GM18499 (cell line): Measurements from ENCODE around the gene IL1RAPL1.

Experiments
- ATAC-seq: cut with Tn5 transposase; IDR thresholded peaks from one replicate; pipeline ENCODE4 v1.9.1; 2021; ENCODE audit warnings: moderate number of reproducible peaks; ENCODE audit not compliant: insufficient read depth, unreplicated experiment

IL1RAPL1 gene

DNA sequence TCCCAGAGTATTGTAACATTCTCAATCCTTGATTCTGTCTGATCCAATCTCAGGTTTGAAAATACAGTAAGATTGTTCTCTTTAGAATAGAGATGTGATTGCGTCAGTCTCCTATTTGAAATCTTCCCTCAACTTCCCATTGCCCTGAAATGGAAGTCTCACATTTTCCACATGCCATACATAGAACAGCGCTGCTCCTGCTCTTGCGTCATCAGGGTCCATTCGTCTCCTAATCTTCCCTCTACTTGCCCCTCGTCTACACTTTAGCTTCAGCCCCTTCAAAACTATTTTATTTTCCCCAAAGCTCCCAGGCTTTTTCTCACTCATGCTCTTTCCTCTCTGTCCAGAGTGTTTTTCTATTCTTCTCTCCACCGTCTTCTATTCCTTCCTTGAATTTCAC is 1326.4 kb downstream of the IL1RAPL1 start:
- no peak for ATAC-seq

DNA sequence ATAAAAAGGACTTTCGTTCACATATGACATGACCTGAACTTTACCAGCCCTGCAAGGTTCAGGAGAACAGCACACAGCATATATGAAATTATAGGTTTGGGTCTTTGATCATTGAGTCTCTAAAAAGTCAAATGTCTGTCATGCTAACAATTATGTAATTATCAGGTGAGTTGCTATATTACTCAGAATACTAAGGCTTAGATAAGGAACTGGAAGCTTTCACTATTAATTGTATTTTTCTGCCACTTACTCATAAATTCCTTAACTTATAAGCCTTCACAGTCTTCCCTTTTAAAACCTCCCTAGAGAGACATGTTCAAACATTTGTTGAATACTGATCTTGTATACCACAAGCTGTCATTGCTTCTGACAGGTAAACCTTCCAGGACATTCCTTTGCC is 1335.4 kb downstream of the IL1RAPL1 start:
- ATAC-seq = no peak

DNA sequence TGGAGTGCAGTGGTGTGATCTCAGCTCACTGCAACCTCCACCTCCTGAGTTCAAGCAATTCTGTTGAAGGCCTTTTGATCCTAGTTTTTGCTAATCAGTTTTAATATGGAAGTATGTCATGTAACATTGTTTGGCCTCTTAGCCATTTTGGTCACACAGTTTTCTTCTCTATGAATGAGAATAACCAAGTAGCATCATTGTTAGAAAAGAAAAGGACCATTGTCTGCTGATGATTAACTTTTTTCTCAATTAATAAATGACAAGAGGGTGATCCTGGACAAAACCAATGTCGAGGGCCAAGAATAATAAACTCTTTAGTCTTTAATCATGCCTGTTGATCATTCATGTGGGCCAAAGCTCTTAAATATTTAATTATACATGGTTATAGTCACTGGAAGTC is 1338.8 kb downstream of the IL1RAPL1 start:
- no peak for ATAC-seq

DNA sequence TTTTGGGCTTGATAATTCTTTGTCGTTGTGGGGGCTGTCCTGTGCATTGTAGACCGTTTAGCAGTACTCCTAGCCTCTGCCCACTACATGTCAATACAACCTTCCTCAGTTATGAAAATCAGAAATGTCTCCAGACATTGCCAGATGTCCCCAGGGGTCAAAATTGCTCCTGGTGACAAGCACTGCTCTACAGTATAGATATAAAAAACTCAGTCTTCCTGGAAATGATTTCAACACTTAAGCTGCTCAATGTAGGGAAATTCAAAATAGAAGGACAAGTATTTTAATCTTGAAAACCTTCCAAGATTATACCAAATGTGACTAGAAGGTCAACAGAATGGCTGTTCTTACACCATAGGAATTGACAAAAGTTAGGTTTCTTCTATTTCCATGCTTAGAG is 1339.4 kb downstream of the IL1RAPL1 start:
- ATAC-seq = no peak

DNA sequence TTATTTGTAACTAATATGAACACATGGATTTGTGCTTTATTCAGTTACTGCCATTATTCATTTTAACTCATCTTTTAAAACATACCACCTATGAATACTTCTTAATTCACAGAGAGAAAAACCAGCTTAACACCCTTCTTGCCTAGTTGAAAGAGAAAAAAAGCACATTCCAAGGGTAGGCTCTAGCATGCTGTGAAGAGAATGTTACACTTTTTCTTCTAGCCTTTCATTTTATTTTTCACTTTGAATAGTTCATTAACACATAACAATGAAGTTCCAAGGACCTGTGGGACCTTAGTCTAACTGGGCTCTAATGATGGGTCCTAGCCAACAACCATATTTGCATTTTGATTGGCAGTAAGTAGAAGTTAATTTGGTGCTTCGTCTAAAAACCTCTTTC is 1348.2 kb downstream of the IL1RAPL1 start:
- no peak for ATAC-seq

DNA sequence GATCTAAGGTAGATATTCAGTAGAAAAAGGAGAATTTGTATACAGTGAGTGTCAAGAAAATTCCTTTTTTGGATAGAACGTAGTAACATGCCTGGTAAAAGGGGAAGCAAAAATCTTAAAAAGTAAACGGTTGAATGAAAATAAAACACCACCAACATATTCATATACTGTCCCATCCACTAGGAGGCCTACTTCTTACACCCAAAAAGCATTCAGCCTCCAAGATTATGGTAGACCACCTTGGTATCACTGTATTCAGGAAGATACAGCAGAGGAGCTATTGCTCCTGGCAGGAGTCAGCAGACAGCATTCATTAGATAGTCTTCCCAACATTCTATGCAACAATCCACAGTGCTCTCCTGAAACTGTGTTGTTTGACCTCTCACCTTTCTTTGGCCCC is 1353.5 kb downstream of the IL1RAPL1 start:
- no peak for ATAC-seq

DNA sequence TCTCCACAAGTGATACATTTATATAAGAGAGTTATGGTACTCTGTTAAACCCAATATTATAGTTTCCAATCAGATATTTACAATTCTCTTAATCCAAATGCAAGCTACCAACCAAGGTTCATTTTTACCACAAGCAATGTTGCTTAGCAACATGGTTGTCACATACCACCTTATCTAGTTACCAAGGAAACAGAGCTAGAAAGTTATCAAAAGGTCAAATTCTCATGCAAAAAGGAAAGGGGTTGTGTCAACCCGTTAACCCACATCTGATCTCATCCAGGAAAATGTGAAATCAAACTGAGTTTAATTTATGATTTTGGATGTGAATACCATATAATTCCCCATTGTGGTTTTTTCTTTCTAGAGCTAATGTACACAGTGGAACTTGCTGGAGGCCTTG is 1354.0 kb downstream of the IL1RAPL1 start:
- ATAC-seq = no peak

DNA sequence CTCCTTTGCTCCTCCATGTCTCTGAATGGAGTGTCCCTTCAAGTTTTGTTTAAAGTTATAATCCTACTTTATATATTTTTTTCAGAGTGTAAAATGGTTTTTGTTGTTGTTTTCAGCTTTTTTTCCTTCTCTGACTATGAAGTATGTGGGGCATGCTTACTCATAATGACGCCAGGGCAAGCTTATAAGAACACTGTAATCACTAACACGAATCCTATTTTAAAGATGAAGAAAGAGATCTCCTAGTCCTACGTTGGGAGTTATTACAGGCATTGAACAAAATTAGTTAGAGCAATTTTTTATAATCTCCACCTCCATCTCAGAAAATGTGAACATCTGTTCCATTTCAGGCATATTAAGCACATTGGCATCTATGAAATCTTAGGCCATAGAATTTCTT is 1360.0 kb downstream of the IL1RAPL1 start:
- no peak for ATAC-seq

DNA sequence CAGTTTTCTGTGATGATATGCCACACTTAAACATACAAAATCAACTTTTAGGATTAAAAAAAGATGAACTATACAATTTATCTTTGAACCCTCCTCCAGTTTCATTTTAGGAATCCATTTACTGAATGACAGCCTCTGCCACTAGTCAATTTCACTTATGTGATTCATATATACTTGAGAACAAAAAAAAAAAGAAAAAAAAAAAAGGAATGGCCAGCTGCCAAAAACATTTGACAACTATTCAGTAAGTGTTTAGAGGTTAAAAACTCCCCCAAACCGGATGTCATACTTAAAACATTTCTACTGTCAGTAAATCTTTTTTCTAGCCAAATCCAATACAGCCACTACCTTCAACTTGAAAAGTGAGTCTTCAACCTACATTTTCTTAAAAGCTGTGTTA is 1361.4 kb downstream of the IL1RAPL1 start:
- ATAC-seq = no peak

DNA sequence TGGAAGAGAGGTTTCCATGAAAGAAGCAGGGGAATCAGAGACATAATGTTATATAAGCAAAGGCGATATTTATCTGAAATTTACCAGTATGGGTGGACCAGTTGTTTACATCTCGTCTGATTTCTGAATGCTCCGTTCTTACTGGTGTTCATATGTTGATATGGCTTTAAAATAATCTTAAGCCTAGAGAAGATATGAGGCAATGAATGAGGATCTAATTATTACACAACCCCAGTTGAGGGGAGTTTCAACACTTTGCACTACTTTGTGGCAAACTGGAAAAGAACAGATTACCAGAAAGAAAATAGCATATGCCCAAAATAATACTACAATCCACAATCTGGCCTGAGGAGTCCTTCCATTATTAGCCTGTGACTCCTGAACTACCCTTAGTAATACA is 1364.8 kb downstream of the IL1RAPL1 start:
- no peak for ATAC-seq

DNA sequence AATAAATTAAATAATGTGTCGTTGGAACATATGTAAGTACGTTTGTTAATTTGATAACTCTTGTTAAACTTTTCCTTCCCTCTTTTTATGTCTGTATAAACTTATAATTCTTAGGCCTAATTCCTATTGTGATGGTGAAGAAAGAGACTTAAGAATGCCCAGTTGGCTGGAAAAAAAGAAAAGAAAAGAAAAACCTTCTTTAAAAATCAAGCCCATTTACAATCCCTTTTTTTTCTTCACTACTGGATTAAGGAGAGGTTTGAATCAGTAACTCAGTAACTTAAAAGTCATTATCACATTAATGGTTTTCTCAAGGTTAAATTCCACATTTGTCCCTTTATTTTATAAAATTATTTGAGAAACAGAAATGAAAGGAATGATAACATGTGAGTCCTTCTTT is 1374.8 kb downstream of the IL1RAPL1 start:
- no peak for ATAC-seq

DNA sequence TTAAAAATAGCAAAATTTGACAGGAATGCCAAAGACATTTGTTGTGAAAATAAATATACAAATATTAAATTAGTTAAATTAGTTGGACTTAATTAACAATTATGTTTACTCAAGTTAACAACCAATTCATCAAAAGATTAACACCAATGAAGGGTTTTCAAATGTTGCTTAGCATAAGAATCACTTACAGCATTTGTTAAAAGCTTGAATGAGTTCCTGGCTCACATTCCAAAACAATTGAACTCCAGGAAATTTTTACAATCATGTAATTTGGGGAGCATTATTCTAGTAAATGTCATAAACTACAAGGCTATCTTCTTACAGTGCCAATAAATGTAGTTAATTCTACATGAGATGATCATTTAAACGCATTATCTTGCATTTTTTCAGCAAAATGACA is 1378.4 kb downstream of the IL1RAPL1 start:
- ATAC-seq = no peak

DNA sequence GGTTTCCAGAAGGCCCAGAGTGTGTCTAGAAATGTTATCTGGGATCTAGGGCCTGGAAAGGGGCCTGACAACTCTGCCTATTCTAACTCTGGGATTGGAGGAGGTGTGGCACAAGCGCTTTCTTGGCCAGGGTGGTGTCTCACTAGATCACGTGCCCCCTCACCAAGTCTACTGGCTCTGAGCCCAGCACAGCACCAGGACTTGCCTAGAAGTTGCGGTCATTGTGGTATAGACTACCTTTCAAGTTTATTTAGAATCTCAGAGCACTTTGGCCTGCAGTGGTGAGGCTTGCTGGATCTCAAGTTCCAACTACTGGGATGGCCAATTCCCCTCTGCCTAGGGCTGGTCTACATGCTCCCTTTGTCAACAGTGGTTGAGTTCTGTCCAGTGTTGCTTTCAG is 1404.8 kb downstream of the IL1RAPL1 start:
- ATAC-seq = no peak

DNA sequence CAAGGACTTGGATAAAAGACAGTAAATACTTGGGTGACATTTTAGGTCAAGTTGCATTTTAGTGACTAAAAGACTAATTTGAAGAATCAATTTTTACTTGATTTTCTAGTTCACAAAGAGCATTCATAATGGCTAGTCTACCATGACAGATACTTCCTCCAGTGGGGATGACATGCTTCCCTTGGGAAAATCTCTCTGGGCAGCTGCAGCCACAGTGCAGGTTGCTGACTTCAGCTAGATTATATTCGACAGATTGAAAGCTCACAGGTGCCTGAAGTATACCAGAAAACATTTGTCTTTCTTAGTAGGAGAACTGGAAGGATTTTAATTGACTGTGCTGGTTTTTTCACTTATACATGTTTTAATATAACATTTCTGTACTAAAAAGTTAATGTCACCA is 1418.6 kb downstream of the IL1RAPL1 start:
- no peak for ATAC-seq
